SK-N-SH treated with all-trans-retinoic acid at 6 μM for 48 hours (cell line): ENCODE data around the gene CLEC2B.

ENCODE experiments used
- ARNTL ChIP-seq: fragments of 450-650 bp; formaldehyde crosslinking; IDR thresholded peaks from 2 replicates; pipeline ENCODE4 v1.5.0; 2020; ENCODE audit warnings: low read depth, mild to moderate bottlenecking, moderate library complexity, borderline replicate concordance
- CREB5 ChIP-seq: fragments of 250-450 bp; sonication (Bioruptor Pico); IDR thresholded peaks from 2 replicates; pipeline ENCODE4 v1.5.1; 2020; ENCODE audit warnings: low read depth, mild to moderate bottlenecking, moderate library complexity
- CSRNP3 ChIP-seq: fragments of 250-450 bp; sonication (Bioruptor Pico); IDR thresholded peaks from 2 replicates; pipeline ENCODE4 v1.5.1; 2021; ENCODE audit warnings: mild to moderate bottlenecking, moderate library complexity
- RARB ChIP-seq: fragments of 250-450 bp; sonication (Bioruptor Pico); IDR thresholded peaks from 2 replicates; pipeline ENCODE4 v1.8.0; 2021; ENCODE audit warnings: mild to moderate bottlenecking, moderate library complexity
- TOX ChIP-seq: fragments of 250-450 bp; sonication (Bioruptor Pico); IDR thresholded peaks from 2 replicates; pipeline ENCODE4 v1.8.0; 2021; ENCODE audit warnings: mild to moderate bottlenecking, moderate library complexity, borderline replicate concordance
- ZC3H10 ChIP-seq: fragments of 250-450 bp; sonication (Bioruptor Pico); IDR thresholded peaks from 2 replicates; pipeline ENCODE4 v1.5.1; 2021; ENCODE audit warnings: mild to moderate bottlenecking, moderate library complexity
- ZNF565 ChIP-seq: fragments of 450-650 bp; formaldehyde crosslinking; conservative IDR thresholded peaks from 2 replicates; pipeline ENCODE4 v1.5.0; 2020; ENCODE audit warnings: low read depth, mild to moderate bottlenecking, moderate library complexity
- ZNF8 ChIP-seq: fragments of 450-650 bp; formaldehyde crosslinking; IDR thresholded peaks from 2 replicates; pipeline ENCODE4 v1.5.0; 2020; ENCODE audit warnings: mild to moderate bottlenecking, moderate library complexity
- TF ChIP-seq, protein P1 (sequence below): fragments of 250-450 bp; sonication (Bioruptor Pico); IDR thresholded peaks from 2 replicates; pipeline ENCODE4 v1.8.0; 2021; ENCODE audit warnings: low read depth, mild to moderate bottlenecking, moderate library complexity, borderline replicate concordance

GRCh38 chr12:9867531-9867930 is 1.6 kb downstream of the CLEC2B start:
- TF ChIP-seq ZC3H10 (CRISPR knock-in tag) (no peak), RARB (CRISPR knock-in tag) (no peak), ZNF8 (CRISPR knock-in tag) (no peak), CSRNP3 (CRISPR knock-in tag) (no peak), ARNTL (no peak), ZNF565 (no peak), TOX (CRISPR knock-in tag) (no peak), CREB5 (no peak)
- TF ChIP-seq, protein P1, sequence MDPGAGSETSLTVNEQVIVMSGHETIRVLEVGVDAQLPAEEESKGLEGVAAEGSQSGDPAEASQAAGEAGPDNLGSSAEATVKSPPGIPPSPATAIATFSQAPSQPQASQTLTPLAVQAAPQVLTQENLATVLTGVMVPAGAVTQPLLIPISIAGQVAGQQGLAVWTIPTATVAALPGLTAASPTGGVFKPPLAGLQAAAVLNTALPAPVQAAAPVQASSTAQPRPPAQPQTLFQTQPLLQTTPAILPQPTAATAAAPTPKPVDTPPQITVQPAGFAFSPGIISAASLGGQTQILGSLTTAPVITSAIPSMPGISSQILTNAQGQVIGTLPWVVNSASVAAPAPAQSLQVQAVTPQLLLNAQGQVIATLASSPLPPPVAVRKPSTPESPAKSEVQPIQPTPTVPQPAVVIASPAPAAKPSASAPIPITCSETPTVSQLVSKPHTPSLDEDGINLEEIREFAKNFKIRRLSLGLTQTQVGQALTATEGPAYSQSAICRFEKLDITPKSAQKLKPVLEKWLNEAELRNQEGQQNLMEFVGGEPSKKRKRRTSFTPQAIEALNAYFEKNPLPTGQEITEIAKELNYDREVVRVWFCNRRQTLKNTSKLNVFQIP = no peak
